Esophagus squamous epithelium (tissue), 5 donors: ENCODE data around the gene PTPRN2. TPM values are rescaled to one million over a fixed set of nuclear protein-coding genes. Genes with fewer than 3 reads are reported as not detected.

Experiments used
- DNase-seq: peaks from one replicate; lab custom pipeline; 2025; lab: John Stamatoyannopoulos, UW
- H3K27ac ChIP-seq, 4 donors: fragments of 200-600 bp; sonication (generic); one replicate each; pipeline ENCODE4 v1.5.1; 2016 to 2019; ENCODE audit warnings: mild to moderate bottlenecking in 1 of 4
- H3K27me3 ChIP-seq, 4 donors: fragments of 200-600 bp; sonication (generic); 1 replicate in 3 of 4; 2 replicates in 1 of 4; pipeline versions ENCODE4 v1.5.1 to v1.6.0; 2017 to 2021; ENCODE audit warnings: antibody characterized with exemption in 1 of 4
- H3K36me3 ChIP-seq, 3 donors: fragments of 200-600 bp; sonication (generic); one replicate each; pipeline ENCODE4 v1.5.1; 2016 to 2019
- H3K4me1 ChIP-seq, 3 donors: fragments of 200-600 bp; sonication (generic); one replicate each; pipeline ENCODE4 v1.5.1; 2017 to 2019
- H3K4me3 ChIP-seq, 4 donors: fragments of 200-600 bp; sonication (generic); 1 replicate in 3 of 4; 2 replicates in 1 of 4; pipeline ENCODE4 v1.5.1; 2016 to 2019; ENCODE audit warnings: mild to moderate bottlenecking in 2 of 4, moderate library complexity in 1 of 4
- H3K9me3 ChIP-seq, 3 donors: fragments of 200-600 bp; sonication (generic); one replicate each; pipeline ENCODE4 v1.5.1; 2016 to 2019
- POLR2A ChIP-seq, 4 donors: fragments of 450-650 bp; IDR thresholded peaks; one replicate each; pipeline ENCODE4 v1.6.1; 2017; ENCODE audit warnings: antibody characterized with exemption in 4 of 4, mild to moderate bottlenecking in 4 of 4, moderate library complexity in 3 of 4
- WGBS, 2 donors: methylation state at CpG; one replicate each; pipeline ENCODE4 v1.1.5; 2018; 5-methylcytosine and 5-hydroxymethylcytosine counted together
- intact Hi-C: fragments of 100-400 bp; cut with DNase I; formaldehyde crosslinking; loops from one replicate; pipeline ENCODE4 v1.15.0; 2022
- total RNA-seq, 4 donors: library from RNA; depleted of rRNA; stranded (reverse); fragments of >200 nt; gene quantifications; one replicate each; pipeline ENCODE4 v1.1.0, GENCODE V29; 2016
- TF ChIP-seq, protein P1 (sequence below), 6 experiments: fragments of 450-650 bp in 4 of 6; fragments of 200-600 bp in 2 of 6; sonication (generic) in 2 of 6; IDR thresholded peaks; one replicate each; pipeline ENCODE4 v1.5.1; 2016 to 2019; ENCODE audit warnings: antibody characterized with exemption in 6 of 6, mild to moderate bottlenecking in 4 of 6, moderate library complexity in 4 of 6
- donor health status: DM: yes; HTN: yes; CAD: no.

Gene PTPRN2
- total RNA-seq, 4 donors from 2014 or later, result 0.38 to 2.7 (median 1.0) TPM

DNA sequence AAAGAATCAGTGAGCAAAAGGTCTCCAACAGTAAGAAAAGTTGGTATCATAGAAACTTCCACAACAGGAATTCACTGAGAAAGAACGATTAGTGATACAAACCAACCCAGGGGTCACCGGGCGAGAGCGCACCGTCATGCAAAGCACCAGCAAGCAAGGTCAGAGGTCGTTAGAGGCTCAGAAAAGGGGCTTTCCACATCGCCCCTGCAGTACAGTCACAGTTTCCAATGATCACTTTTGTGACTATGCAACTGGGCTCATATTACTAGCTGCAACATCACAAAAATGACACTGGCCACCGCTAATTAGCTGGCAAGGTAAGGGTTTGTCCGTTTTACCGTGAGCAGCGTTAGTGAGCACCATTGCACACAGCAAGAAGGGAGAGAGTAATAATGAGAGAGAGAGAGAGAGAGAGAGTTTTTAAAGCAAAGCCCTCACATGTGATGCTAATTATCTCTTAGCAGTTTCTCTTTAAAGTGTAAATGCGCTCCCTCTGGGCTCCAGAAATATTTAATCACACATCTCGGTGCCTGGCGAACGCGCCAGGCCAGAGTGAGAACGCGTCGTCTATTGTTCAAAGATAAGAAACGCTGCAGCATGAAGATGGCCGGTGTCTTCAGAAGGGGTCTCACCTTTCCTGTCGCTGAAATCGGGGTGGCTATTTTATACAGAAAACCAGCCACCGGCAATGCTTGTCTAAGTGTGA, 1013.4 kb downstream of the PTPRN2 start:
- 76 to 85% methylated on average over 24 of the region's 24 CpGs for WGBS, 2 donors

DNA sequence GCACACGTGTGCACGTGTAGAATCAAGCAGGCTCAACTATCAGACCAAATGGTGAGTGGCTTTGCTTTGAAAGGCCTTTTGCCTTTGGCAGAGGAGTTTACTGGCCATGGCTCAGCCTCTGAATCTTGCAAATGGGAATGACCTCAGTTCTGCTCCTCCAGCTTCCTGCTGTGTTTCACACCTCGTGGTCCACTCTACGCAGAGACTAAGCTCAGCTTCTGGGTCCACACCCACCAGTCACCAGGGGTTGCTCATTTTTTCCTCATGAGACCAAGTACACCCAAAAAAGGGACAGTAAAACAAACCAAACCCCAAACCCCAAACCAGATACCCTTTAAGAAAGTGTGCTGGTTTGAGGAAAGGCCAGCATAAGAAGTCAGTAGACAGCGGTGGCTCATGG, 1014.4 kb downstream of the PTPRN2 start:
- WGBS, 2 donors, result 86 to 94% methylated on average over 5 of the region's 5 CpGs
- no peak for DNase-seq
- H3K4me1 ChIP-seq, result peaks cover 0 to 15% (median 3%) of the 10 kb centered on the region in 3 donors
- no peaks in the 10 kb centered on the region for H3K9me3 ChIP-seq
- TF ChIP-seq, protein P1, sequence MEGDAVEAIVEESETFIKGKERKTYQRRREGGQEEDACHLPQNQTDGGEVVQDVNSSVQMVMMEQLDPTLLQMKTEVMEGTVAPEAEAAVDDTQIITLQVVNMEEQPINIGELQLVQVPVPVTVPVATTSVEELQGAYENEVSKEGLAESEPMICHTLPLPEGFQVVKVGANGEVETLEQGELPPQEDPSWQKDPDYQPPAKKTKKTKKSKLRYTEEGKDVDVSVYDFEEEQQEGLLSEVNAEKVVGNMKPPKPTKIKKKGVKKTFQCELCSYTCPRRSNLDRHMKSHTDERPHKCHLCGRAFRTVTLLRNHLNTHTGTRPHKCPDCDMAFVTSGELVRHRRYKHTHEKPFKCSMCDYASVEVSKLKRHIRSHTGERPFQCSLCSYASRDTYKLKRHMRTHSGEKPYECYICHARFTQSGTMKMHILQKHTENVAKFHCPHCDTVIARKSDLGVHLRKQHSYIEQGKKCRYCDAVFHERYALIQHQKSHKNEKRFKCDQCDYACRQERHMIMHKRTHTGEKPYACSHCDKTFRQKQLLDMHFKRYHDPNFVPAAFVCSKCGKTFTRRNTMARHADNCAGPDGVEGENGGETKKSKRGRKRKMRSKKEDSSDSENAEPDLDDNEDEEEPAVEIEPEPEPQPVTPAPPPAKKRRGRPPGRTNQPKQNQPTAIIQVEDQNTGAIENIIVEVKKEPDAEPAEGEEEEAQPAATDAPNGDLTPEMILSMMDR (IDR thresholded peaks at IDR 0.05), result no peak
- no peak for TF ChIP-seq POLR2A (IDR thresholded peaks at IDR 0.05)
- no peaks in the 10 kb centered on the region for H3K36me3 ChIP-seq
- intact Hi-C loops, result no loop called here
- no peak overlapping the region for H3K27ac ChIP-seq
- H3K4me3 ChIP-seq, result no peak overlapping the region
- H3K27me3 ChIP-seq, result peaks cover 0 to 9% (median 0%) of the 10 kb centered on the region in 4 donors

More for the DNA sequence above, 1013.4 kb downstream of the PTPRN2 start:
- no peaks in the 10 kb centered on the region for H3K9me3 ChIP-seq
- DNase-seq, result no peak
- H3K4me1 ChIP-seq, result peaks cover 0 to 5% (median 0%) of the 10 kb centered on the region in 3 donors
- intact Hi-C loops, result no loop called here
- H3K4me3 ChIP-seq, result no peak overlapping the region
- H3K36me3 ChIP-seq, result no peaks in the 10 kb centered on the region
- H3K27ac ChIP-seq, result no peak overlapping the region
- TF ChIP-seq POLR2A (IDR thresholded peaks at IDR 0.05), result no peak
- TF ChIP-seq, protein P1 (IDR thresholded peaks at IDR 0.05), result no peak
- H3K27me3 ChIP-seq, result peaks cover 0 to 9% (median 0%) of the 10 kb centered on the region in 4 donors

DNA sequence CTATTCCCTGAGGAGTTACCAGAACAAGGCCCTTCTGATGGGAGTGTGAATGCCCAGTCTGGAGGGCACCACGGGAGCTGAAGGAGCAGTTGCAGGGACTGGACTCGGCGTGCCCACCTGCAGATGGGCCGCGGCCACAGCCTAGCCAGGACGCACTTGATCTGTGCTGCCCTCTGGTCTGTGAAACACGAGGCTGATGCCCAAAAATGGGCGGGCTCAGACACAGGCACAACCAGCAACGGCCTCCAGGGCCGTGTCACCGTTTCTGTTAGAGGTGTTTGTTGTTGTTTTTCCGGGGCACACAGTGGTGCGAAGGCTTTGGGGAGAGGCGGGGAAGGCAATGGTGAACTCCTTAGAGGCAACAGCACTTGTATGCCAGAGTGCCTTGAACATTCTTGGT, 1015.0 kb downstream of the PTPRN2 start:
- H3K36me3 ChIP-seq, result no peaks in the 10 kb centered on the region
- no peak for DNase-seq
- H3K27me3 ChIP-seq, result peaks cover 0 to 5% (median 0%) of the 10 kb centered on the region in 4 donors
- 50 to 85% methylated on average over 7 to 9 of the region's 14 CpGs for WGBS, 2 donors
- H3K4me1 ChIP-seq, result peaks cover 0 to 20% (median 6%) of the 10 kb centered on the region in 3 donors
- H3K27ac ChIP-seq, result no peak overlapping the region
- no peak overlapping the region for H3K4me3 ChIP-seq
- no peak for TF ChIP-seq POLR2A (IDR thresholded peaks at IDR 0.05)
- TF ChIP-seq, protein P1 (IDR thresholded peaks at IDR 0.05), result no peak
- intact Hi-C loops, result no loop called here
- no peaks in the 10 kb centered on the region for H3K9me3 ChIP-seq

DNA sequence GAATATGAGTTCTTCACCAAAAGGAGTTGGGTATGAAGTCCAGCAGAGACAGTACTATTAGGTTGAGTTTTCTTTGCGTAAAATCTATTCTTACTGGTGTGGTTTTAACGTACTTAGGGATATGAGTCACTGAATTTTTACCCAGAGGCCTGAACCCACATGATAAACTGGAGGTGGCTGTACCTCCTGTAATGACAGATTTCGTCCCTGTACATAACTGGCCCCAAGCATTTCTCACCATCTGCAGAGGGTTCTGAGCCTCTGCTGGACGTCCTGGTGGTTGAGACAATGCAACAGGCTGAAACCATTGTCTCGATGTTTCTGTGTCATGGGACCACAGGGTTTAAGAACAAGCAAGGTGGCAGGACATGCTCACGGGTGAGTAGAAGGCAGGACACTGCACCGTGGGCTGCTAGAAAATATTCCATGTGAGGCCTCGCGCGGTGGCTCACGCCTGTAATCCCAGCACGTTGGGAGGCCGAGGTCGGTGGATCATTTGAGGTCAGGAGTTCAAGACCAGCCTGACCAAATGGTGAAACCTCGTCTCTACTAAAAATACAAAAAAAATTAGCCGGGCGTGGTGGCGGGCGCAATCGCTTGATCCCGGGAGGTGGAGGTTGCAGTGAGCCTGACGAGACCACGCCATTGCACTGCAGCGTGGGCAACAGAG, 1017.0 kb downstream of the PTPRN2 start:
- Histone ChIP-seq H3K27ac (no peak overlapping the region), H3K9me3 (no peaks in the 10 kb centered on the region), H3K4me1 (peaks cover 0 to 20% (median 6%) of the 10 kb centered on the region in 3 donors), H3K36me3 (no peaks in the 10 kb centered on the region), H3K27me3 (no peaks in the 10 kb centered on the region), H3K4me3 (no peak overlapping the region)
- DNase-seq, result no peak
- no peak for TF ChIP-seq POLR2A (IDR thresholded peaks at IDR 0.05)
- TF ChIP-seq, protein P1 (IDR thresholded peaks at IDR 0.05), result no peak
- intact Hi-C loops, result no loop called here
- 84 to 88% methylated on average over 22 to 24 of the region's 24 CpGs for WGBS, 2 donors

DNA sequence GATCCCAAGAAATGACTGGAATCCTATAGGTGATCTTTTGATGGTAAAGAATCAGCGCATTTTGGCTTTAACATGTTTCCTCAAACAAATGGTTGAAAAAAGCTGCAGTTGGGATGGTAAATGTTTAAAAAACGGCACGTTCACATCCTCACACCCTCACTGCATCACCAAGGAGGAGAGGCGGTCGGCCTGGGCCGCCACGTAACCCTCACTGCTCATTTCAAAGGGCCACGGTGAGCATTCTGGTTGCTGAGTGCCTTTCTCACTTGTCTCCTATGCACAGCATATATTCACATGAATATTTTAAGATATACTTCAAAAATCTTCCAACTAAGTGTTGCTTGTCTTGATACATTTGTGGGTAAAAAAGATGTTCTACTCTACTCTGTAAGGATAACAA, 1017.7 kb downstream of the PTPRN2 start:
- intact Hi-C loops, result no loop called here

More for the DNA sequence above, 1017.7 kb downstream of the PTPRN2 start:
- no peak for DNase-seq
- H3K36me3 ChIP-seq, result no peaks in the 10 kb centered on the region
- no peaks in the 10 kb centered on the region for H3K9me3 ChIP-seq
- no peak overlapping the region for H3K4me3 ChIP-seq
- 83 to 87% methylated on average over 8 of the region's 8 CpGs for WGBS, 2 donors
- no peak overlapping the region for H3K27ac ChIP-seq
- peaks cover 0 to 20% (median 6%) of the 10 kb centered on the region in 3 donors for H3K4me1 ChIP-seq
- no peak for TF ChIP-seq POLR2A (IDR thresholded peaks at IDR 0.05)
- TF ChIP-seq, protein P1 (IDR thresholded peaks at IDR 0.05), result no peak
- H3K27me3 ChIP-seq, result no peaks in the 10 kb centered on the region
